Ovary (tissue), 3 donors: ENCODE data around the gene PRKD1.

ENCODE experiments used
- CTCF ChIP-seq, 3 donors: fragments of 450-650 bp in 2 of 3; fragments of 200-600 bp in 1 of 3; IDR thresholded peaks; one replicate each; pipeline versions ENCODE4 v1.5.1 to v1.8.0; 2016 to 2022; ENCODE audit warnings: antibody characterized with exemption in 3 of 3, mild to moderate bottlenecking in 1 of 3
- EP300 ChIP-seq: sonication (generic); formaldehyde crosslinking; IDR thresholded peaks from one replicate; pipeline ENCODE4 v1.6.1; 2017; ENCODE audit warnings: antibody characterized with exemption
- donor health status: DM: no; HTN: no; CAD: no.

- TF ChIP-seq CTCF (IDR thresholded peaks at IDR 0.05) (no peak), EP300 (no peak)
Measured at GRCh38 chr14:29858299-29858698, 69.3 kb downstream of the PRKD1 start.
